HG03175 (cell line): ENCODE measurements around the gene GRAMD2A.

Experiments used
- ATAC-seq: cut with Tn5 transposase; IDR thresholded peaks from one replicate; pipeline ENCODE4 v1.9.1; 2021; ENCODE audit warnings: mild to moderate bottlenecking, moderate library complexity; ENCODE audit not compliant: unreplicated experiment

Gene GRAMD2A

GRCh38 chr15:72220687-72221086 lies 23.1 kb upstream of the GRAMD2A start:
- no peak for ATAC-seq

GRCh38 chr15:72217216-72217615 lies 19.6 kb upstream of the GRAMD2A start:
- no peak for ATAC-seq

GRCh38 chr15:72216079-72216478 lies 18.5 kb upstream of the GRAMD2A start:
- ATAC-seq, result no peak

- no peak for ATAC-seq
These were observed 10.0 kb upstream of the GRAMD2A start for GRCh38 chr15:72207558-72208085.

GRCh38 chr15:72206677-72207000 lies 9.1 kb upstream of the GRAMD2A start:
- no peak for ATAC-seq

GRCh38 chr15:72205896-72206676 lies 8.5 kb upstream of the GRAMD2A start:
- ATAC-seq, result no peak

- no peak for ATAC-seq
These were observed 7.7 kb upstream of the GRAMD2A start for GRCh38 chr15:72205273-72205672.

GRCh38 chr15:72203507-72203837 lies 5.9 kb upstream of the GRAMD2A start:
- ATAC-seq, result no peak

- ATAC-seq, result no peak
These were observed 5.4 kb upstream of the GRAMD2A start for GRCh38 chr15:72202801-72203506.

- ATAC-seq, result no peak
These were observed 4.7 kb upstream of the GRAMD2A start for GRCh38 chr15:72202302-72202701.

GRCh38 chr15:72201391-72201921 lies 3.9 kb upstream of the GRAMD2A start:
- ATAC-seq, result no peak

- no peak for ATAC-seq
These were observed 3.0 kb upstream of the GRAMD2A start for GRCh38 chr15:72200395-72201237.

- ATAC-seq, result peak; percentile 38
These were observed 2.2 kb upstream of the GRAMD2A start for GRCh38 chr15:72199721-72200212.

GRCh38 chr15:72199205-72199515 lies 1.6 kb upstream of the GRAMD2A start:
- no peak for ATAC-seq

GRCh38 chr15:72198356-72199204 lies 993 bp upstream of the GRAMD2A start:
- ATAC-seq, result no peak

- no peak for ATAC-seq
These were observed 537 bp downstream of the GRAMD2A start for GRCh38 chr15:72197041-72197459.

- ATAC-seq, result no peak
These were observed 1.1 kb downstream of the GRAMD2A start for GRCh38 chr15:72196409-72197040.

GRCh38 chr15:72195101-72195511 lies 2.5 kb downstream of the GRAMD2A start:
- ATAC-seq, result no peak

GRCh38 chr15:72193836-72194396 lies 3.7 kb downstream of the GRAMD2A start:
- no peak for ATAC-seq
